GM10847 (cell line): ENCODE results near the gene WFDC12.

ENCODE experiments used
- POLR2A ChIP-seq: IDR thresholded peaks from 2 replicates; pipeline ENCODE4 v1.6.1; 2011; ENCODE audit not compliant: insufficient read length; ENCODE audit errors: extremely low read depth

Gene WFDC12

DNA sequence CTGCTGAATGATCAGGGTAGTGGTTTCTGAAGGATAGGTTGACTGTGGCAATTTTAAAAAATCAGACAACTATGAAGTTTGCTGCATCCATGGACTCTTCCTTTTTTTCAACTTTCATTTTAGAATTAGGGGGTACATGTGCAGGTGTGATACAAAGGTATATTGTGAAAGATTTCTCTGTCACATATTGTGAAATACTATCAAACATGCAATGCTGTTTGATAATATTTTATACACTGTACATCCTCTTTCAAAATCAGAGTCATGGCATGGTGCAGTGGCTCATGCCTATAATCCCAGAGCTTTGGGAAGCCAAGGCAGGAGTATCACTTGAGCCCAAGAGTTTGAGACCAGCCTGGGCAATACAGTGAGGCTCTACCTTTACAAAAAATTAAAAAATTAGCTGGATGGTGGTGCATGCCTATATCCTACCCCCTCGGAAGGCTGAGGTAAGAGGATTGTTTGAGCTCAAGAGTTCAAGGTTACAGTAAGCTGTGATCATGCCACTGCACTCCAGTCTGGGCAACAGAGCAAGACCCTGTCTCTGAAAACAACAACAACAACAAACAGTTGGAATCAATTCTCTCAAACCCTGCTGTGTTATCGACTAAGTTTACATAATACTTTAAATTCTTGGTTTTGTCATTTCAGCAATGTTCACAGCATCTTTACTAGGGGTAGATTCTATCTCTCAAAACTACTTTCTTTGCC, 4.6 kb downstream of the WFDC12 start:
- no peak for TF ChIP-seq POLR2A

DNA sequence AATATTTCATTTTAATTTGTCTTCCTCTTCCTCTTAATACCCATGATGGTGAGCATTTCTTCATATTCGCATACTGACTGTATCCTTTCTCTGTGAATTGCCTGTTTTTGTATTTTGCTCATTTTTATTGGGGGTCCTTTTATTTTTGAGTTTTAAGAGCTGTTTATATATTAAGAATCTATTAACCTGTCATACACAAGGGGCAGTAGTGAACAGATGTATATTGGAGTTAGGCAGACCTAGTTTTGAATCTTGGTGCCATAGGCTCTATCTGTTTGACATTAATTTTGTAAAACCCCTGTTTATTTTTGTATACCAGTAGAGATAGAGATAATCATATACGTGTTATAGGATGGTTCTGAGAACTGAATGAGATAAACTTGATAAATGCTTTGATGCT, 6.2 kb downstream of the WFDC12 start:
- no peak for TF ChIP-seq POLR2A

GRCh38 chr20:45117581-45117980, 6.7 kb downstream of the WFDC12 start:
- no peak for TF ChIP-seq POLR2A

GRCh38 chr20:45115829-45116228, 8.4 kb downstream of the WFDC12 start:
- TF ChIP-seq POLR2A: no peak

GRCh38 chr20:45115386-45115774, 8.9 kb downstream of the WFDC12 start:
- TF ChIP-seq POLR2A: no peak

- no peak for TF ChIP-seq POLR2A
These were observed 9.5 kb downstream of the WFDC12 start, which contains the start of gene WFDC5 for GRCh38 chr20:45114465-45115385. TSS of gene WFDC5 (minus strand) at chr20:45115174. CDS start at chr20:45115083, 91 bp downstream.

- TF ChIP-seq POLR2A: no peak
These were observed 10.4 kb downstream of the WFDC12 start for GRCh38 chr20:45113865-45114264.

DNA sequence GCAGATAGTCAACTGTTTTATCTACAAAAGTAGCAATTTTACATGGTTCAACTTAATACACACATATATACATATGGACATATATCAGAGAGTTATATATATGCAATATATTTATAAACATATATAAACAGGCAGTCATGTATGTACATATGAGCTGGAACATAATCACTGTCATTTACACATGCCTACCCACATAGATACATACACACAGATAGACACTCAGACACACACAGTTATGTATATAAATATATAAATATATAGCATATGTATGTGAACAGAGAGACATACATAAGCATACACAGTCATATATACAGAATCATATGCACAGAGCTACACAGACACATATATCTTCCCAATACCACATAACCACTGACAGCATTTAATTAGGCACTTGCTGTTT, 11.5 kb downstream of the WFDC12 start:
- TF ChIP-seq POLR2A: no peak

- no peak for TF ChIP-seq POLR2A
These were observed 12.3 kb downstream of the WFDC12 start for GRCh38 chr20:45111799-45112471.

GRCh38 chr20:45111285-45111684, 13.0 kb downstream of the WFDC12 start:
- TF ChIP-seq POLR2A: no peak

GRCh38 chr20:45110301-45110700, 14.0 kb downstream of the WFDC12 start:
- no peak for TF ChIP-seq POLR2A

DNA sequence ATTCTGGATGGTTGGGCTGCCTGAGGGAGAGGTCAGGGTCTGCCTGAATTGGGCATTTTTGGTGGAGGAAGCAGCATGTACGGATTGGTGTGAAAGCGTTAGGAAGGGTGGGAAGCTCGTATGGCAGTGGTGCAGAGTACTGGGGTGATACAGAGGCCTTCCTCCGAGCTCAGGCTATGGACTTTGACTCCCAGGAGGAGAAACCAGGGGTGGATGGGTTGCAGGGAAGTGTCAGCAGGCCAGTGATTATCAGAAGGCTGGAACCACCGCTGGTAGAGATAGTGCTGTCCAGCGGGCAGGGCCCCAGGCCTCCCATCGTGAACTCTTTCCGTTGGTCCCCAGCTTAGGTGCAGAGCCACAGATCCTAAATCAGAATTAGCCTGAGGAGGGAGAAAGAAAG, 14.6 kb downstream of the WFDC12 start:
- no peak for TF ChIP-seq POLR2A

GRCh38 chr20:45105317-45105716, 18.9 kb downstream of the WFDC12 start:
- no peak for TF ChIP-seq POLR2A

DNA sequence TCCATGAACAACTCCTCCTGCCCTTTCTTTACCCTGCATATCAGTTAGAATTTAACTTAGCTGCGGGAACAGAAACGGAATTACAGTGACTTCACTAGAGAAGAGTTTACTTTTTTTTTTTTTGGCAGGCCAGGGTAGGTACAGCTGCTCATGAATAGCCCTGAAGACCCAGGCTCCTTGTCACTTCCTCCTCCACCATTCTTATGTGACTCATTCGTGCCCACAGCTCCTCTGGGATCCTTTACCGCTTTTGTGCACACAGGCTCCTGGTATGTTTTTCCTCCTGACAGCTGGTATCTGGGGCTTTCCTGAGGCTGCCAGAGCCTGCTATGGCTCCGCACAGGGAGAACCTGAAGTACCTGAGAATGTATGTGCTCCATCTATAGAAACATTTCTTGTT, 19.5 kb downstream of the WFDC12 start:
- TF ChIP-seq POLR2A: no peak

DNA sequence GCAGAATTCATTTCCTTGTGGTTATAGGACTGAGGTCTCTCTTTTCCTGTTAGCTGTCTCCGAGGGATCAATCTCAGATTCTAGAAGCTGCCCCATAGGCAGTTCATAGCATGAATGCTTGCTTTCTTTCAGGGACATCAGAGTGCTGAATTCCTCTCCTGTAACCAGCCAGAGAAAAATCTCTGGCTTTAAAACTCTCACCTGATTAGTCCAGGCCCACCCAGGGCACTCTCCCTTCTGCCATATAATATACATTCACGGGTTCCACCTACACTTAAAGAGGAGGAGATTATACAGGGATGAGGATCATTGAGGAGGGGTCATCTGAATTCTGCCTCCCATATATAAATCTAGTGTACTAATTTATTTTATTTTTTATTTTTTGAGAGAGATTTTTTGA, 21.2 kb downstream of the WFDC12 start:
- TF ChIP-seq POLR2A: no peak
